PC-9 (cell line): ENCODE measurements around the gene RTN4R. TPM values are rescaled to one million over a fixed set of nuclear protein-coding genes. Genes with fewer than 3 reads are reported as not detected.

ENCODE experiments used
- BruUV-seq: library from RNA; stranded (reverse); fragments of 400-500 nt; replicated peaks from 2 replicates; lab custom pipeline; 2021; lab: Mats Ljungman, UMichigan
- CTCF ChIA-PET: fragments of 300-600 bp; sonication (Branson Sonifier 250); formaldehyde crosslinking; loops from one replicate; lab custom pipeline; 2022; ENCODE audit warnings: antibody characterized with exemption; lab: Charles Lee
- POLR2A ChIA-PET: fragments of 300-600 bp; sonication (Branson Sonifier 250); formaldehyde crosslinking; loops from one replicate; lab custom pipeline; 2022; ENCODE audit warnings: antibody characterized with exemption; ENCODE audit not compliant: unreplicated experiment; lab: Charles Lee
- DNase-seq, 2 experiments: peaks; one replicate each; pipeline versions ENCODE4 v3.0.0 to v3.0.0-alpha.2; 2015 to 2022; ENCODE audit warnings: mixed read lengths in 1 of 2
- H2AFZ ChIP-seq: fragments of 200-600 bp; sonication (generic); 2 replicates; pipeline ENCODE4 v1.8.1; 2017; ENCODE audit warnings: antibody characterized with exemption
- H3F3A ChIP-seq: fragments of 200-600 bp; sonication (generic); 2 replicates; pipeline ENCODE4 v1.8.1; 2017; ENCODE audit warnings: antibody characterized with exemption, mild to moderate bottlenecking, low read depth; ENCODE audit not compliant: insufficient read depth
- H3K27ac ChIP-seq: fragments of 200-600 bp; sonication (generic); 2 replicates; pipeline ENCODE4 v1.6.1; 2016; ENCODE audit warnings: mixed run types
- H3K27me3 ChIP-seq: fragments of 200-600 bp; sonication (generic); 2 replicates; pipeline ENCODE4 v1.6.1; 2016; ENCODE audit warnings: low read depth, mixed run types; ENCODE audit not compliant: insufficient read depth
- H3K36me3 ChIP-seq: fragments of 200-600 bp; sonication (generic); 2 replicates; pipeline ENCODE4 v1.6.1; 2016; ENCODE audit warnings: low read depth, mixed run types
- H3K4me1 ChIP-seq: fragments of 200-600 bp; sonication (generic); replicated peaks from 2 replicates; pipeline ENCODE4 v1.6.1; 2016; ENCODE audit warnings: mixed run types; ENCODE audit not compliant: insufficient read depth
- H3K4me2 ChIP-seq: fragments of 200-600 bp; sonication (generic); 2 replicates; pipeline ENCODE4 v1.6.1; 2017; ENCODE audit warnings: mixed run types
- H3K4me3 ChIP-seq: fragments of 200-600 bp; sonication (generic); 2 replicates; pipeline ENCODE4 v1.6.1; 2016; ENCODE audit warnings: mixed run types
- H3K79me2 ChIP-seq: fragments of 200-600 bp; sonication (generic); 2 replicates; pipeline ENCODE4 v1.6.1; 2017; ENCODE audit warnings: low read depth, mixed run types
- H3K9me2 ChIP-seq: fragments of 200-600 bp; sonication (generic); 2 replicates; pipeline ENCODE4 v1.8.1; 2017; ENCODE audit warnings: mild to moderate bottlenecking; ENCODE audit not compliant: insufficient read depth
- H3K9me3 ChIP-seq: fragments of 200-600 bp; sonication (generic); 2 replicates; pipeline ENCODE4 v1.8.1; 2016; ENCODE audit warnings: low read depth; ENCODE audit not compliant: insufficient read depth
- H4K20me1 ChIP-seq: fragments of 200-600 bp; sonication (generic); 2 replicates; pipeline ENCODE4 v1.8.1; 2017; ENCODE audit not compliant: insufficient read depth
- EZH2 ChIP-seq: fragments of 200-600 bp; sonication (generic); IDR thresholded peaks from 2 replicates; pipeline ENCODE4 v1.8.0; 2017; ENCODE audit warnings: antibody characterized with exemption, low read depth
- intact Hi-C: fragments of 100-400 bp; cut with micrococcal nuclease; formaldehyde crosslinking; loops from one replicate; pipeline ENCODE4 v1.10.0; 2022; ENCODE audit not compliant: unreplicated experiment
- total RNA-seq: library from RNA; stranded (reverse); gene quantifications from 2 replicates; pipeline ENCODE4 v1.2.3, GENCODE V29; 2021
- TF ChIP-seq, protein P1 (sequence below): fragments of 200-600 bp; sonication (generic); conservative IDR thresholded peaks from 2 replicates; pipeline ENCODE4 v1.6.1; 2017; ENCODE audit warnings: mixed run types, antibody characterized with exemption, mild to moderate bottlenecking, moderate library complexity

RTN4R gene
- total RNA-seq, 1 experiment from 2014 or later = 5.0 TPM

DNA sequence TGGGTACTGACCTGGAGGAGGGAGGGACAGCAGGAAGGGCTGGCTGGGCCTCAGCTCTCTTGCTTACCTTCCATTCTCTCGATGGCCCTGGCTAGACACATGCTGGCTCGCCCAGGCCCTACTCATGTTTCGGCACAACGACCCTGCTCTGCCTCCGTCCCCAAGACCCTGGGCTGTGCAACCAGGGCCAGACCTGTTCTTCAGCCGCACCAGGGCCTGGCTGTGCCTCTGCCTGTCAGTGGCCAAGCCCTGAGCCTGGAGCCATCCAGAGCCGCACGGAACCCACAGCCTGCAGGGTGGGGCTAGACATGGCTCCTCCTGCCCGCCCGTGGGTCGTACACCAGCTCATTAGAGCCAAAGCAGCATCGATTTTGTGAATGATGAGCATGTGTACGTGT is 47.5 kb downstream of the RTN4R start:
- no peaks in the 10 kb centered on the region for H3K36me3 ChIP-seq
- no peaks in the 10 kb centered on the region for H3K79me2 ChIP-seq
- TF ChIP-seq, protein P1, sequence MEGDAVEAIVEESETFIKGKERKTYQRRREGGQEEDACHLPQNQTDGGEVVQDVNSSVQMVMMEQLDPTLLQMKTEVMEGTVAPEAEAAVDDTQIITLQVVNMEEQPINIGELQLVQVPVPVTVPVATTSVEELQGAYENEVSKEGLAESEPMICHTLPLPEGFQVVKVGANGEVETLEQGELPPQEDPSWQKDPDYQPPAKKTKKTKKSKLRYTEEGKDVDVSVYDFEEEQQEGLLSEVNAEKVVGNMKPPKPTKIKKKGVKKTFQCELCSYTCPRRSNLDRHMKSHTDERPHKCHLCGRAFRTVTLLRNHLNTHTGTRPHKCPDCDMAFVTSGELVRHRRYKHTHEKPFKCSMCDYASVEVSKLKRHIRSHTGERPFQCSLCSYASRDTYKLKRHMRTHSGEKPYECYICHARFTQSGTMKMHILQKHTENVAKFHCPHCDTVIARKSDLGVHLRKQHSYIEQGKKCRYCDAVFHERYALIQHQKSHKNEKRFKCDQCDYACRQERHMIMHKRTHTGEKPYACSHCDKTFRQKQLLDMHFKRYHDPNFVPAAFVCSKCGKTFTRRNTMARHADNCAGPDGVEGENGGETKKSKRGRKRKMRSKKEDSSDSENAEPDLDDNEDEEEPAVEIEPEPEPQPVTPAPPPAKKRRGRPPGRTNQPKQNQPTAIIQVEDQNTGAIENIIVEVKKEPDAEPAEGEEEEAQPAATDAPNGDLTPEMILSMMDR = no peak
- no peaks in the 10 kb centered on the region for H3K27me3 ChIP-seq
- BruUV-seq = no TSS peak
- intact Hi-C loops = no loop called here
- peaks cover 6% of the 10 kb centered on the region; the same call in 1 of the 2 replicates for H3F3A ChIP-seq
- H4K20me1 ChIP-seq = no peaks in the 10 kb centered on the region
- CTCF ChIA-PET = no interaction called here
- no peaks in the 10 kb centered on the region for H3K9me2 ChIP-seq
- H3K27ac ChIP-seq = no peak overlapping the region
- no peaks in the 10 kb centered on the region for H3K4me1 ChIP-seq
- H3K4me3 ChIP-seq = no peak overlapping the region
- POLR2A ChIA-PET = interaction anchor here (0.5 kb wide), 1 partner anchor 39 kb away, joined by 3 read pairs; no protein-coding TSS in a partner anchor
- DNase-seq = no peak
- no peak overlapping the region for H3K4me2 ChIP-seq
- H2AFZ ChIP-seq = no peak overlapping the region
- H3K9me3 ChIP-seq = no peaks in the 10 kb centered on the region

DNA sequence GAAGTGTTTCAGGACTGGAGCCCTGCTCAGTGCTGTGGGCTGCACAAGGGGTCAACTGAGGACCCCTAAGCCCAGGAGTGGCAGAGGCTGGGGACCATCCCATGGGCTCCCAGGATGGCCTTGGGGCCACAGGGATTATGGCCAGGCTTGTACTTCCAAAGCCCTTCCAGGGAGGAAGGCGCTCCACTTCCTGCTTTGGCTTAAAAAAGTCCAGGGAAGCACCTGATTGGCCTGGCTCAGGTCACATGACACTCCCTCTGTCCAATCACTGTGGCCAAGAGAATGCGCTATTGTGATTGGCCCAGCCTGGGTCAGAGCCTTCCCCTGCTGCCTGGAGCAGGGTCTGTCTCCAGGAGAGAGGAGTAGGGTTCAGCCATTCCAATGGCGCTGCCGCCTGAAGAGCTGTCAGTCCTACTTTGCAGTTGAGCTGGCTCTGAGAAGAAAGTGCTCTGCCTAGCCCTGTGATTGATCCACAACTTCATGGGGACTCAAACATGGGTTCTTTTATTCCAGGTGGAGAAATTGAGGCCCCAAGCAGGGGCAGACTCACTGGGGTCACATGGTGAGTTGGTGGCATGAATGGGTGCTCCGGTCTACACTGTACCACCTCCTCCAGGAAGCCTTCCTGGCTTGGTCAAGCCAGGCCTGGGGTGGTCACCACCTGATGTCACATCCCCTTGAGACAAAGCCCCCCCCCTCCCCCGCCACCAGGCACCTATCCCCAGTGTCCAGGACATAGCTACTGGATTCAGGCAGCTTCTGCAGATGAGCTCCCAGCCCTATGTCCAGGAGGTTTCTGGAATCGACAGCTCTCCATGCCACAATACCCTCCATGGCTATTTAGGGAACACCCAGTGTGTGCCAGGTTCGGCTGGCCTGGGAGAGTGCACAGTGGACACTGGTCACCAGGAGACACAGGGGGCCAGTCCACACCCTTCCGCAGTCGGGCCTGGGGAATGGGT is 48.2 kb downstream of the RTN4R start:
- Histone ChIP-seq H3K4me1 (no peaks in the 10 kb centered on the region), H3K27me3 (no peaks in the 10 kb centered on the region), H3K4me3 (no peak overlapping the region), H3K79me2 (no peaks in the 10 kb centered on the region), H3F3A (no peaks in the 10 kb centered on the region; the same call in 1 of the 2 replicates), H4K20me1 (no peaks in the 10 kb centered on the region), H3K4me2 (no peak overlapping the region), H3K9me2 (no peaks in the 10 kb centered on the region), H3K36me3 (no peaks in the 10 kb centered on the region), H3K9me3 (no peaks in the 10 kb centered on the region), H3K27ac (no peak overlapping the region), H2AFZ (no peak overlapping the region)
- no peak for DNase-seq
- CTCF ChIA-PET = no interaction called here
- TF ChIP-seq, protein P1 = no peak
- intact Hi-C loops = no loop called here
- no TSS peak for BruUV-seq
- POLR2A ChIA-PET = no interaction called here

DNA sequence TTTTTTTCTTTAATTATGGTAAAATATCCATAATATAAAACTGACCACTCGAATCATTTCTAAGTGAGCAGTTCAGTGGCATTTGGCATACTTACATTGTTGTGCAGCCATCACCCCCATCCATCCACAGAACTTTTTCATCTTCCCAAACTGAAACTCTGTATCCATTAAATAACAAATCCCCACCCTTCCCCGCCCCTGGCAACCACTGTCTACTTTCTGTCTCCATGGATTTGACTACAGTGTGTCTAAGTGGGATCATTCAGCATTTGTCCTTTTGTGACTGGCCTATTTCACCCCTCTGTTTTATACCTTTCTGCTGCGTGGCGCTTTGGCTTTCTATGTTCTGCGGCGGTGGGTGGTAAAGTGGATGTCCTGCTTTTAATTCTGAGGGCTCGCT is 49.1 kb downstream of the RTN4R start:
- Histone ChIP-seq H3K79me2 (no peaks in the 10 kb centered on the region), H3K4me3 (no peak overlapping the region), H3K9me3 (no peaks in the 10 kb centered on the region), H4K20me1 (no peaks in the 10 kb centered on the region), H3K4me1 (no peaks in the 10 kb centered on the region), H3K36me3 (no peaks in the 10 kb centered on the region), H2AFZ (no peak overlapping the region), H3K9me2 (no peaks in the 10 kb centered on the region), H3K27ac (no peak overlapping the region), H3K27me3 (no peaks in the 10 kb centered on the region), H3K4me2 (no peak overlapping the region), H3F3A (no peaks in the 10 kb centered on the region)
- intact Hi-C loops = no loop called here
- ChIA-PET CTCF (no interaction called here), POLR2A (no interaction called here)
- no peak for DNase-seq
- TF ChIP-seq, protein P1 = no peak
- no peak for TF ChIP-seq EZH2
- BruUV-seq = no TSS peak
